Adipose tissue (tissue), 3 donors: ENCODE data around the gene RBBP6. TPM values are rescaled to one million over a fixed set of nuclear protein-coding genes. Genes with fewer than 3 reads are reported as not detected.
A peak's percentile ranks its signal among the peaks of the same experiment; 100 is the strongest.
"Not testable (repeated sequence)": the region's sequence is repeated elsewhere in the genome, so short reads cannot be mapped to it uniquely, and the experiment has no call there.

Experiments used
- H3K27ac ChIP-seq: one replicate; pipeline ENCODE4 v1.5.1; 2013; ENCODE audit warnings: low read depth, low read length
- WGBS, 3 donors: extraction: QIAGEN DNeasy Blood & Tissue Kit; methylation state at CpG; one replicate each; pipeline ENCODE4 v1.1.7; 2013; 5-methylcytosine and 5-hydroxymethylcytosine counted together
- polyA plus RNA-seq, 3 donors: library from polyadenylated mRNA; stranded (reverse); fragments of 200-250 nt; gene quantifications; one replicate each; pipeline ENCODE4 v1.2.3, GENCODE V29; 2013
- donor health status: healthy with polysubstance abuse.
- donor health status: Bipolar disorder and iron deficiency.
- donor health status: healthy.

The RBBP6 gene, protein sequence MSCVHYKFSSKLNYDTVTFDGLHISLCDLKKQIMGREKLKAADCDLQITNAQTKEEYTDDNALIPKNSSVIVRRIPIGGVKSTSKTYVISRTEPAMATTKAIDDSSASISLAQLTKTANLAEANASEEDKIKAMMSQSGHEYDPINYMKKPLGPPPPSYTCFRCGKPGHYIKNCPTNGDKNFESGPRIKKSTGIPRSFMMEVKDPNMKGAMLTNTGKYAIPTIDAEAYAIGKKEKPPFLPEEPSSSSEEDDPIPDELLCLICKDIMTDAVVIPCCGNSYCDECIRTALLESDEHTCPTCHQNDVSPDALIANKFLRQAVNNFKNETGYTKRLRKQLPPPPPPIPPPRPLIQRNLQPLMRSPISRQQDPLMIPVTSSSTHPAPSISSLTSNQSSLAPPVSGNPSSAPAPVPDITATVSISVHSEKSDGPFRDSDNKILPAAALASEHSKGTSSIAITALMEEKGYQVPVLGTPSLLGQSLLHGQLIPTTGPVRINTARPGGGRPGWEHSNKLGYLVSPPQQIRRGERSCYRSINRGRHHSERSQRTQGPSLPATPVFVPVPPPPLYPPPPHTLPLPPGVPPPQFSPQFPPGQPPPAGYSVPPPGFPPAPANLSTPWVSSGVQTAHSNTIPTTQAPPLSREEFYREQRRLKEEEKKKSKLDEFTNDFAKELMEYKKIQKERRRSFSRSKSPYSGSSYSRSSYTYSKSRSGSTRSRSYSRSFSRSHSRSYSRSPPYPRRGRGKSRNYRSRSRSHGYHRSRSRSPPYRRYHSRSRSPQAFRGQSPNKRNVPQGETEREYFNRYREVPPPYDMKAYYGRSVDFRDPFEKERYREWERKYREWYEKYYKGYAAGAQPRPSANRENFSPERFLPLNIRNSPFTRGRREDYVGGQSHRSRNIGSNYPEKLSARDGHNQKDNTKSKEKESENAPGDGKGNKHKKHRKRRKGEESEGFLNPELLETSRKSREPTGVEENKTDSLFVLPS (N-terminal part only)
- polyA plus RNA-seq, result 10 to 100 TPM; 13.0 to 43.1 (median 25.2) TPM

DNA sequence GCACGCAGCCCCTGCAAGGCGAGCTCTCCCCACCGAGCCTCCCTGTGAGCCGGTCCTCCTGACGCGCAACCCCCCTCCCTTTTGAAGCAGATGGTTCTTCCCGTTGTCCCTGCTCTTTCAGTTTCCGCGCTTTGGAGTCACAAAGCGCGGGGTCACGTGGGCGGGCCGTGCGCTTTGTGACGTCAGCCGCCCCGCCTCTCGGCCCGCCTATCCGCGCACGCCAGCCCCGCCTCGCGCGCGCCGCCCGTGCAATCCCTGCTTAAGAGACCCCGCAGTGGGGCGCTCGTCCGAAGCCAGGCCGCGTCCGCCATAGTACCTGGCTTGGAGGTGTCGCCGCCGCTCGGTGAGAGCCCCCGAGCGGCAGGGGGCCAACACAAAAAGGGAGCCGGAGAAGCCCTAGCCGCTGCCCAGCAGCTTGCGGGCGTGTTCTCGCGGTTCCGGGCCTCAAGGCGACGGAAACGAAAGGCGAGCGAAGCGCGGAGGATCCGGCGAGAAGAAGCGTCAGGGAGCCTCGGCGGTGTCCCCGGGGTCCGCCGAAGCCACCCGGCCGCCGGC lies at the start of gene RBBP6:
Gene RBBP6 (plus strand): TSS at position 272 of the 555 bp plus-strand sequence. CDS start 1,061 bp downstream, outside the sequence.
- peak within 1 kb of the TSS; percentile 99 for H3K27ac ChIP-seq
- WGBS, 3 donors, result 0 to 1% (median 0%) methylated on average over 64 to 68 of the region's 68 CpGs

- H3K27ac ChIP-seq, result no peak overlapping the region
- WGBS, 3 donors, result 84 to 88% (median 87%) methylated on average over 2 of the region's 2 CpGs
Observed at GRCh38 chr16:24490866-24491265, 48.5 kb upstream of the RBBP6 start.

DNA sequence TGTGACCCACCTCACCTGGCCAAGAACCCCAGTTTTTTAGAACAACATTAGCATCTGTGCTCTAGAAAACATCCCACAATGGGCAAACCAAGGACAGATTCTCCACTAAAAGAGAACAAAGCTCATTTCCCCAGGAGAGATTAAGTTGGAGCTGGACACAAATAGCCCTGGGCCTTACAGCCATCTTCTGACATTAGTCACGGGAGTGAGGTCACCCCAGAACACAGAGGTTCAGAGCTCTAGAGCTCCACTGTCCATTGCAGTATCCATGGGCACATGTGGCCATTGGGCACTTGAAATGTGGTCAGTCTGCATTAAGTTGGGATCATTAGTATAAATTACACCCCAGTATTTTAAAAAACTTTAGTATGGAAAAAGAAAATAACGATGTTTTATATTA lies 47.6 kb upstream of the RBBP6 start:
- WGBS, 3 donors, result 65 to 80% (median 66%) methylated on average over 2 of the region's 2 CpGs
- H3K27ac ChIP-seq, result no peak overlapping the region

GRCh38 chr16:24493821-24494220 lies 45.5 kb upstream of the RBBP6 start:
- no peak overlapping the region for H3K27ac ChIP-seq
- WGBS, 3 donors, result 80 to 87% (median 83%) methylated on average over 7 of the region's 7 CpGs

DNA sequence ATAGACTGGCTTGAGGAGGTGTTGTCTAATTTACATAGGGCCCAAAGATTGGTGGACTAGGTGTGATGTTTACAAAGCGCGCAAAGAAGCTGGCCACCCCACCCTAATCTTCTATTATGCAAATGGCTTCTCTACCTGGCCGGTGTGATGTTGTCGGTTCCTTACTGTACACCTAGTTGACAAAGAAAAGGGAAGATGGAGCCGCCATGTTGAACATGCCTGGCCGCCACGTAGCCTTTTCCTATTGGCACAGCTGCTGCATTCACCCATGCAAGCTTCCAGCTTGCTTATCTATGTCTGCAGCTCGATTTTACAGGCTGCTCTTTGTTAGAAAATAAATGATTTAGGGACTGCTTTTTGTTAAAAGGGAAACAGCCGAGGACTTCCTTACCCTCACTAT lies 44.2 kb upstream of the RBBP6 start:
- WGBS, 3 donors, result 41 to 71% (median 68%) methylated on average over 9 of the region's 9 CpGs
- H3K27ac ChIP-seq, result not testable (repeated sequence)

GRCh38 chr16:24497440-24497839 lies 41.9 kb upstream of the RBBP6 start:
- 26 to 40% (median 34%) methylated on average over 3 of the region's 3 CpGs for WGBS, 3 donors
- no peak overlapping the region for H3K27ac ChIP-seq

DNA sequence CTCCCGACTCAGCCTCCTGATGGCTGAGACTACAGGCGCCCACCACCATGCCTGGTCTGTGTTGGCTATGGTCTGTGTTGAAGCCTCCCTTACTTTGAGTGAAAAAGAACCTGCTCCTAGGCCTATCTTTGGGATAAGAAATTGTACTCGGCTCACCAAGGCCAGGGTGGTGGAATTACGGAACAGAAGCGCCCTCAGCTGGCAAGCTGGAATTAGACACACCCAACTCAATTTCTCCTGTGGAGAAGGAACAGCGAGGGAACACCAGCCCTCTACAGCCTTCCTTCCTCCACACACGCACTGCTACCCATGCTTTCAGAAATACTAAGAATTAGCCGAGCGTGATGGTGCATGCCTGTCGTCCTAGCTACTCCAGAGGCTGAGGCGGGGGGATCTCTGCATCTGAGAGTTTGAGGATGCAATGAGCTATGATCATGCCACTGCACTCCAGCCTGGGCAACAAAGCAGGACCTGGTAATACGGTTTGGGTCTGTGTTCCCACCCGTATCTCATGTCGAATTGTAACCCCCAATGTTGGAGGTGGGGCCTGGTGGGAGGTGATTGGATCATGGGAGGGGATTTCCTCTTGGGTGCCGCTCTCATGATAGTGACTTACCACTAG lies 40.1 kb upstream of the RBBP6 start:
- 17 to 25% (median 23%) methylated on average over 15 of the region's 15 CpGs for WGBS, 3 donors
- H3K27ac ChIP-seq, result no peak overlapping the region

DNA sequence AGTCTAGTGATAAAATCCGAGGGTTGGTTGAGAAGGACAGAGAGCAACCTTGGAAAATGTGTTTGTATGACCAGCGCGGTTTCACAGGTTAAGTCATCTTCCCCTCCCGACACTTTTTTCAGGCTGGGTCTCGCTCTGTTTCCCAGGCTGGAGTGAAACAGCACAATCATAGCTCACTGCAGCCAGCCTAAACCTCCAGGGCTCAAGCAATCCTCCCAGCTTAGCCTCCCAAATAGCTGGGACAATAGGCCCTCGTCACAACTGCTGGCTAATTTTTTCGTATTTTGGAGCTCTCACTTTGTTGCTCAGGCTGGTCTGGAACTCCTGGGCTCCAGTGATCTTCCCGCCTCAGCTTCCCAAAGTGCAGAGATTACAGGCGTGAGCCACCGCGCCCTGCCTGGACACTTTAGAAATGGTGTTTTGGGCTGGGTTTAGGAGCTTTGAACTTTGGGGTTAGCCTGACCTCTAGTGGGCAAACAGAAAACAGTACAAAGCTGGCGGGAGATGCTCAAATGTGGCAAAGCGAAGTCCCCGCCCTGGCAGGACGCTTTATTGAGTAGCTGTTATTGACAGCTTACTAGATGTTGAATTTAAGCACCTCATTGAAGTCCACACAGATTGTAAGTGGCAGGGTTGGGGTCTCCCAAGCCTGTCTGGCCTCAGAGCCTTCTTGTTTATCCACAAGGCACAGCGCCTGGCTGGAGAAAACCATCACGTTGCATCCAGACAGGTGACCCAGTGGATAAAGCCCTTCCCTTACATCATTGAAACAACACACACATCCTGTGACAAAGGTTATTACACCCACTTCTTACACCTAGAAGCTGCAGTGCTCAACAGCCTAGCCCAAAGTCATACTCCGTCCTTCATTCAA lies 34.7 kb upstream of the RBBP6 start:
- WGBS, 3 donors, result 37 to 44% (median 40%) methylated on average over 18 of the region's 18 CpGs
- no peak overlapping the region for H3K27ac ChIP-seq

- 68 to 83% (median 74%) methylated on average over 4 of the region's 4 CpGs for WGBS, 3 donors
- no peak overlapping the region for H3K27ac ChIP-seq
Observed at GRCh38 chr16:24505959-24506358, 33.4 kb upstream of the RBBP6 start.

DNA sequence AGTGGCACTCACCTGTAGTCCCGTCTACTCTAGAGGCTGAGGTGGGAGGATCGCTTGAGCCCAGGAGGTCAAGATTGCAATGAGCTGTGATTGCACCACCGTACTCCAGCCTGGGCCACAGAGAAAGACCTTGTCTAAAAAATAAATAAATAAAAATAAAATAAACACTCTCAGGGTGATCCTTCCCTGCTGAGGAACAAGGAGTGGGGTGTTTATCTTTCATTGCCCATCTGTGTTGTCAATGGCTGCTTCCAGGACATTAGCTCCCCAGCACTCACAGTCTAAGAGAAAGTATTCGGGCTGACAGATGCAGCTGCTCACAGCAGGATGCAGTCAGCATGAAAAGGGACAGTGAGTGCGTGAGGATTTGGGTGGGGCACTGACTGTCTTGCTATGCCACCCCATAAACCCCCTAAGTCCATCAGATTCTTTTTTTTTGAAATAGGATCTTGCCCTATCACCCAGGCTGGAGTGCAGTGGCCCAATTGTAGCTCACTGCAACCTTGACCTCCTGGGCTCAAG lies 31.3 kb upstream of the RBBP6 start:
- 80 to 83% (median 80%) methylated on average over 5 of the region's 5 CpGs for WGBS, 3 donors
- no peak overlapping the region for H3K27ac ChIP-seq

DNA sequence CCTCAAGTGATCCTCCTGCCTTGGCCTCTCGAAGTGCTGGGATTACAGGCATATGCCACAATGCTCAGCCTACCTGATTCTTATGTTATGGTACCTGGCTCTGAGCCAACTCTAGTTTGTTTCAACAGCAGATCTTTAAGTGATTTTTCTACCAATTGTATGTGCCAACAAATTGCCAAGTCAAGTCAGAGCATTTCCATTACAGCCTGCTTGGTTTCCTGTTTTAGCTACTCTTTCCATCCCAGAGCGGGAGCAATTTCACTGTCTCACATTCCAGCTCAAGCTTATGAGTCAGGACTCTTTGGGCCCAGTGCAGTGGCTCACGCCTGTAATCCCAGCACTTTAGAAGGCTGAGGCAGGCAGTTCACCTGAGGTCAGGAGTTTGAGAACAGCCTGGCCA lies 30.8 kb upstream of the RBBP6 start:
- no peak overlapping the region for H3K27ac ChIP-seq
- 66 to 78% (median 74%) methylated on average over 3 of the region's 3 CpGs for WGBS, 3 donors

- 62 to 93% (median 83%) methylated on average over 2 of the region's 2 CpGs for WGBS, 3 donors
- no peak overlapping the region for H3K27ac ChIP-seq
Observed at GRCh38 chr16:24509536-24509935, 29.8 kb upstream of the RBBP6 start.

- H3K27ac ChIP-seq, result no peak overlapping the region
- 73 to 96% (median 89%) methylated on average over 1 of the region's 1 CpG for WGBS, 3 donors
Observed at GRCh38 chr16:24511174-24511573, 28.2 kb upstream of the RBBP6 start.

- WGBS, 3 donors, result 77 to 87% (median 84%) methylated on average over 5 of the region's 5 CpGs
- no peak overlapping the region for H3K27ac ChIP-seq
Observed at GRCh38 chr16:24511792-24512191, 27.6 kb upstream of the RBBP6 start.

GRCh38 chr16:24514096-24514495 lies 25.3 kb upstream of the RBBP6 start:
- WGBS, 3 donors, result 86 to 92% (median 91%) methylated on average over 2 of the region's 2 CpGs
- H3K27ac ChIP-seq, result no peak overlapping the region

- WGBS, 3 donors, result 85 to 92% (median 90%) methylated on average over 5 of the region's 5 CpGs
- no peak overlapping the region for H3K27ac ChIP-seq
Observed at GRCh38 chr16:24515186-24515585, 24.2 kb upstream of the RBBP6 start.

DNA sequence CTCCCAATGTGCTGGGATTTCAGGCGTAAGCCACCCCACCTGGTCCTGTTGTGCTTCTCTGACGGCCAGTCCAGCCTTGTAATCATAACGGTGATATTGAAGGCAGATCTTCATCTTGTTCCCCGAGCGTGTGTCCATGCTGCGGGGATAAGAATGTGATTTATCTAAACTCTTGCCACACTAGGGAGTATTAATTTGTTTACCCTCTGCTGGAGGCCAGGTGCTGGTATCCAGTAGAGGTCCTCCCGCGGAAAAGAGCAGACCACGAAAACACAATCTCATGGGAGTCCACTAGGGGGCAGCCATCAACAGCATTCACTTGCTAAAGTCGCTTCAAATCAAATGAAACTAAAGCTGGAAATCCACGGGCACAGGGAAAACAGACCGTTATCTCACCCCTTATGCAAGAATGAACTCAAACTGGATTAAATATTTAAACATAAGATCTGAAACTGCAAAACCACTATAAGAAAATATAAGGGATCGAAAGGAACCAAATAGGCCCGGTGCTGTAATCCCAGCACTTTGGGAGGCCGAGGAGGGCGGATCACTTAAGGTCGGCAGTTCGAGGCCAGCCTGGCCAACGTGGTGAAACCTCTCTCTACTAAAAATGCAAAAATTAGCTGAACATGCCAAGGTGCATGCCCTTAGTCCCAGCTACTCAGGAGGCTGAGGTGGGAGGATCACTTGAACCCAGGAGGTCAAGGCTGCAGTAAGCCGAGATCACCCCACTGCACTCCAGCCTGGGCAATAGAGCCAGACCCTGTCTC lies 22.3 kb upstream of the RBBP6 start:
- 32 to 37% (median 35%) methylated on average over 20 of the region's 20 CpGs for WGBS, 3 donors
- no peak overlapping the region for H3K27ac ChIP-seq
